Stomach (tissue), 4 donors: ENCODE measurements around the gene TSSK1B.

ENCODE experiments used
- CTCF ChIP-seq, 7 experiments: fragments of 450-650 bp in 4 of 7; fragments of 200-600 bp in 3 of 7; sonication (generic) in 3 of 7; IDR thresholded peaks; one replicate each; pipeline ENCODE4 v1.5.1; 2016 to 2019; ENCODE audit warnings: antibody characterized with exemption in 7 of 7, control low read depth in 2 of 7, mild to moderate bottlenecking in 1 of 7
- POLR2AphosphoS5 ChIP-seq, 3 donors: sonication (generic); formaldehyde crosslinking; IDR thresholded peaks; one replicate each; pipeline ENCODE4 v1.6.1; 2016; ENCODE audit warnings: antibody characterized with exemption in 3 of 3

- no peak for TF ChIP-seq CTCF (IDR thresholded peaks at IDR 0.05)
- no peak for TF ChIP-seq POLR2AphosphoS5 (IDR thresholded peaks at IDR 0.05)
Observed at GRCh38 chr5:113435575-113435974, 786 bp upstream of the TSSK1B start.
